Measurements from ENCODE around the gene SEC14L5. TPM values are rescaled to one million over a fixed set of nuclear protein-coding genes. Genes with fewer than 3 reads are reported as not detected.
"Not testable (repeated sequence)": the region's sequence is repeated elsewhere in the genome, so short reads cannot be mapped to it uniquely, and the experiment has no call there.

Gene SEC14L5
- total and polyA plus RNA-seq, 2 donors (not counting 3 experiments of a cell fraction or from before 2014, with no cell fraction given): not detected

DNA sequence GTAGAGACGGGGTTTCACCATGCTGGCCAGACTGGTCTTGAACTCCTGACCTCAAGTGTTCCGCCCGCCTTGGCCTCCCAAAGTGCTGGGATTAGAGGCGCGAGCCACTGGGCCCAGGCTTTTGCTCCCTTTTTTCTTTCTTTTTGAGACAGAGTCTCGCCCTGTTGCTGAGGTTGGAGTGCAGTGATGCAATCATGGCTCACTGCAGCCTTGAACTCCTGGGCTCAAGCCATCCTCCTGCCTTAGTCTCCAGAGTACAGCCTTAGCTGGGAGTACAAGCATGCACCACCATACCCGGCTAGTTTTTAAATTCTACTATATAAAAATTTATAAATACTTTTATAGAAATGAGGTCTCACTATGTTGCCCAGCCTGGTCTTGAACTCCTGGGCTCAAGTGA lies 5.4 kb downstream of the SEC14L5 start:
- POLR2A ChIA-PET; FAIRE-seq; H3K9me1 ChIP-seq (replicated peaks; ENCODE audit: control insufficient read depth, extremely low read depth, insufficient read depth, low read length); H3K9me3 ChIP-seq (replicated peaks; ENCODE audit: control insufficient read depth, insufficient read depth, low read length); H3K4me3 ChIP-seq (replicated peaks in 1 of 3; ENCODE audit: insufficient read depth in 1 of 3, low read depth in 1 of 3, low read length in 3 of 3); H4K20me1 ChIP-seq (replicated peaks; ENCODE audit: control insufficient read depth, extremely low read depth, insufficient read depth, low read length); H3K4me2 ChIP-seq (ENCODE audit: insufficient read depth, low read length); H3K27me3 ChIP-seq (ENCODE audit: control insufficient read depth in 2 of 2, insufficient read depth in 2 of 2, low read length in 2 of 2); dilution Hi-C loops (cut with MboI; ENCODE audit: extremely low pct_ligation_motif_present, low sequenced_read_pairs); H3K4me1 ChIP-seq (ENCODE audit: control insufficient read depth, extremely low read depth, insufficient read depth, low read length); H3K9ac ChIP-seq (replicated peaks; ENCODE audit: extremely low read depth, insufficient read depth, low read length); H3K79me2 ChIP-seq (ENCODE audit: control insufficient read depth, insufficient read depth, low read length); H3K27ac ChIP-seq (ENCODE audit: insufficient read depth, low read depth, low read length); CTCF ChIA-PET; H2AFZ ChIP-seq (ENCODE audit: low read depth, low read length); DNase-seq (ENCODE audit: low read depth, low spot score); H3K36me3 ChIP-seq (ENCODE audit: control insufficient read depth in 2 of 2, extremely low read depth in 1 of 2, insufficient read depth in 2 of 2, low read length in 2 of 2); BruUV-seq (replicated peaks); intact Hi-C loops (cut with micrococcal nuclease): not testable (repeated sequence)

DNA sequence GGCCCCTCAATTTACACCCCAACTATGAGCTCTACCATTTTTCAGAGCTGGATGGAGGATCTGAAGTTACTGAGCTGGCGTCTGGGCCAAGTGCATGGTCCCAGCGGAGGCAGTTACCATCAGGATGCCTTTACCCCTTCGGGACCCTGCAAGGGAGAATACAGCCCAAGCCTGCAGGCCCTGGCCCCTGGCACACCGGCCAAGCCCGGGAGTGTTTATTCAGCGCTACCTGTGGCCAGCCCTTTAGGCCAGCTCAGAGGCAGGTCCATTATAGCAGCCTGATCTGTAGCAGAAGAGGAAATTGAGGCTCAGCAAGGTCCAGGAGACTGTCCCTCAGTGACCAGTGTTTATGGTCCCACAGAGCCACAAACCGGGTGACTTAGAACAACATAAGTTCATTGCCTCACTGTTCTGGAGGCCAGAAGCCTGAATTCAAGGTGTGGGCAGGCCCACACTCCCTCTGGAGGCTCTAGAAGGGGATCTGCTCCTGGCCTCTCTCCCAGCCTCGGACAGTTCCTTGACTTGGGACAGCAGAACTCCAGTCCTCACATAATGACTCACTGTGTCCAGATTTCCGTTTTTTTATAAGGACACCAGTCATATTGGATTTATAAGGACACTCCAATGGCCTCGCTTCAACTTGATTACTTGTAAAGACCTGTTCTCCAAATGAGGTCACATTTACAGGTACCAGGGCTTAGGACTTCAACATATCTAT lies 8.8 kb downstream of the SEC14L5 start:
- no peak overlapping the region for H3K4me3 ChIP-seq (replicated peaks in 1 of 3; ENCODE audit: insufficient read depth in 1 of 3, low read depth in 1 of 3, low read length in 3 of 3)
- ChIA-PET CTCF (interaction anchor here (1.7 kb wide), 1 partner anchor 1677 kb away, joined by 3 read pairs; no protein-coding TSS in a partner anchor), POLR2A (no interaction called here)
- H2AFZ ChIP-seq (ENCODE audit: low read depth, low read length): no peak overlapping the region
- no peak overlapping the region for H3K9ac ChIP-seq (replicated peaks; ENCODE audit: extremely low read depth, insufficient read depth, low read length)
- BruUV-seq (replicated peaks): no TSS peak
- H3K9me1 ChIP-seq (replicated peaks; ENCODE audit: control insufficient read depth, extremely low read depth, insufficient read depth, low read length): no peaks in the 10 kb centered on the region
- H3K4me1 ChIP-seq (ENCODE audit: control insufficient read depth, extremely low read depth, insufficient read depth, low read length): no peaks in the 10 kb centered on the region
- dilution Hi-C loops (cut with MboI; ENCODE audit: extremely low pct_ligation_motif_present, low sequenced_read_pairs) (no loop called here), intact Hi-C loops (cut with micrococcal nuclease) (no loop called here)
- H4K20me1 ChIP-seq (replicated peaks; ENCODE audit: control insufficient read depth, extremely low read depth, insufficient read depth, low read length): no peaks in the 10 kb centered on the region
- no peaks in the 10 kb centered on the region for H3K36me3 ChIP-seq (ENCODE audit: control insufficient read depth in 2 of 2, extremely low read depth in 1 of 2, insufficient read depth in 2 of 2, low read length in 2 of 2)
- H3K9me3 ChIP-seq (replicated peaks; ENCODE audit: control insufficient read depth, insufficient read depth, low read length): no peaks in the 10 kb centered on the region
- H3K4me2 ChIP-seq (ENCODE audit: insufficient read depth, low read length): no peak overlapping the region
- no peak for TF ChIP-seq FOS (IDR thresholded peaks at IDR 0.05; ENCODE audit: borderline replicate concordance, insufficient read depth, low read length)
- TF ChIP-seq, protein P1, sequence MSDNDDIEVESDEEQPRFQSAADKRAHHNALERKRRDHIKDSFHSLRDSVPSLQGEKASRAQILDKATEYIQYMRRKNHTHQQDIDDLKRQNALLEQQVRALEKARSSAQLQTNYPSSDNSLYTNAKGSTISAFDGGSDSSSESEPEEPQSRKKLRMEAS (IDR thresholded peaks at IDR 0.05; ENCODE audit: insufficient read depth, insufficient read length): no peak
- TF ChIP-seq JUN (IDR thresholded peaks at IDR 0.05; ENCODE audit: borderline replicate concordance, insufficient read depth, insufficient read length, low read depth): no peak
- no peak for TF ChIP-seq MYC (IDR thresholded peaks at IDR 0.05; ENCODE audit: low read depth, low read length)
- no peak for TF ChIP-seq POLR2AphosphoS5 (IDR thresholded peaks at IDR 0.05; ENCODE audit: insufficient read depth, low read depth, low read length)
- no peak for TF ChIP-seq POLR2A (IDR thresholded peaks at IDR 0.05; ENCODE audit: low read depth, low read length)
- no peak for TF ChIP-seq GATA2 (IDR thresholded peaks at IDR 0.05; ENCODE audit: insufficient read depth, insufficient read length, low read depth, low read length)
- no peak for TF ChIP-seq EZH2 (IDR thresholded peaks at IDR 0.05; ENCODE audit: borderline replicate concordance, low read depth, low read length, severe bottlenecking)
- TF ChIP-seq, protein P2, sequence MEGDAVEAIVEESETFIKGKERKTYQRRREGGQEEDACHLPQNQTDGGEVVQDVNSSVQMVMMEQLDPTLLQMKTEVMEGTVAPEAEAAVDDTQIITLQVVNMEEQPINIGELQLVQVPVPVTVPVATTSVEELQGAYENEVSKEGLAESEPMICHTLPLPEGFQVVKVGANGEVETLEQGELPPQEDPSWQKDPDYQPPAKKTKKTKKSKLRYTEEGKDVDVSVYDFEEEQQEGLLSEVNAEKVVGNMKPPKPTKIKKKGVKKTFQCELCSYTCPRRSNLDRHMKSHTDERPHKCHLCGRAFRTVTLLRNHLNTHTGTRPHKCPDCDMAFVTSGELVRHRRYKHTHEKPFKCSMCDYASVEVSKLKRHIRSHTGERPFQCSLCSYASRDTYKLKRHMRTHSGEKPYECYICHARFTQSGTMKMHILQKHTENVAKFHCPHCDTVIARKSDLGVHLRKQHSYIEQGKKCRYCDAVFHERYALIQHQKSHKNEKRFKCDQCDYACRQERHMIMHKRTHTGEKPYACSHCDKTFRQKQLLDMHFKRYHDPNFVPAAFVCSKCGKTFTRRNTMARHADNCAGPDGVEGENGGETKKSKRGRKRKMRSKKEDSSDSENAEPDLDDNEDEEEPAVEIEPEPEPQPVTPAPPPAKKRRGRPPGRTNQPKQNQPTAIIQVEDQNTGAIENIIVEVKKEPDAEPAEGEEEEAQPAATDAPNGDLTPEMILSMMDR (IDR thresholded peaks at IDR 0.05; ENCODE audit: extremely low read depth in 1 of 2, insufficient read depth in 1 of 2, low read depth in 1 of 2, low read length in 2 of 2): no peak
- H3K27ac ChIP-seq (ENCODE audit: insufficient read depth, low read depth, low read length): no peak overlapping the region
- DNase-seq (ENCODE audit: low read depth, low spot score) (no peak), FAIRE-seq (no peak)
- no peaks in the 10 kb centered on the region for H3K79me2 ChIP-seq (ENCODE audit: control insufficient read depth, insufficient read depth, low read length)
- no peaks in the 10 kb centered on the region for H3K27me3 ChIP-seq (ENCODE audit: control insufficient read depth in 2 of 2, insufficient read depth in 2 of 2, low read length in 2 of 2)

All from endothelial cell of umbilical vein (primary cell).